ENCODE data around the gene GULP1.

GULP1 gene

DNA sequence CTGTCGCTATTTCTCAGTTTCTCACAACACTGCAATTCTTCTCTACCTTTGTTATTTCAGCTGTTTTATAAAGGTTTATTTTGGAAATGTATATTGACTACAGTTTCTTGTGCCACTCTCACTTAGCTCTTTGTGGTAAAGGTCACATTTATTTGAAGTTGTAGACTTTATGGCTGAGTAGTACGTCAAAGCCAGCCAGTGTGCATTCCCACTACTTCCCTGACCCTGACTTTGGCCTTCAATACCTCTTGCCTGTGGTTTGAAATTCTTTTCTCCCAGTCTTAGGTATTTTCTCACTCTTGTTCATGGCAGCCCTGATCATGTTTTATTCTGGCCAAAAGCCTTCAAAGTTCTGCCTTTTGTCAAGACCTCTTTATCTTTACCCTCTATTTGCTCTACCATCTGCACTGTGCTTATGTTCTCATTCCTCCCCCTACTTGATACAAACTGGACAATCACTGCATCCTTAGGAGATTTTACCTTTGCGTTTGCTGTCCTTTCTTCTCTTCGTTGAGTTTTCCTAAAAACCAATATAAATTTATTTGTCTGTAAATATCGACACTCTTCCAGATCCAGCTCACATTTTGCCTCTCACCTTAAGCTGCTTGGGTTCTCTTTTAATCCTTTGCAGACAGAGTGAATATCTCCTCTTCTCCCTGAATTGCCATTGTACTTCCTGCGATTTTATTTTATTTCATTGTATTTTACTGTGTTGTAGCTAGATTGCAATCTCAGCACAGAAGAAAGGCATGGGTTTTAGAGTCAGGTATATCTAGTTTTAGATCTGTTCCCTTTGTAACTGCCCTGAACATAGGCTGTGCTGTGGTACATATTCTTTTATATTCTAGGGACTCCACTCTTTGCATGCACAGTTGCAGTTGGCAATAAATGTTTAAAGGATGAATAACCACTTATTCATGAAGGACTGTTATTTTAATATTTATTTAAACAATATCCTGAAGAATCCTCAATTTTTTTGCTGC is 31.2 kb downstream of the GULP1 start:
- DNase-seq (ENCODE audit: low read depth in 2 of 2) = no peak

DNA sequence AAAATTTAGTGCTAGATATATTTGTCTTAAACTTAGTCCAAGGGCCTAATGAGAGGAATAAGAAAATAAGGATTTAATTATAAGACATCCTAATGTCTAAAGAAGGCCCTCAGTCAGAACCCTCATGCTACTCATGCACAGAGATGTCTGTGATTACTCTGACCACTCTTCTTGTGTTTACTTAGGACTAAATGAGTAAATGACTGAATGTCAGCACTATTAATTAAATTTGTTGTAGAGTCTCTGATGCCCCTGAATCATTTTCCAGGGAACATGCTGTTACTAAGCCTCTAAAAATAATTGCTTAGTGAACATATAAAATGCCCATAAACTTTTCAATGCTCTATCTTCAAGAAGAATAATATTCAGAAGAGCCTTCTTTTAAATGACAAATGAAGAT is 32.4 kb downstream of the GULP1 start:
- DNase-seq (ENCODE audit: low read depth in 2 of 2) = no peak

DNA sequence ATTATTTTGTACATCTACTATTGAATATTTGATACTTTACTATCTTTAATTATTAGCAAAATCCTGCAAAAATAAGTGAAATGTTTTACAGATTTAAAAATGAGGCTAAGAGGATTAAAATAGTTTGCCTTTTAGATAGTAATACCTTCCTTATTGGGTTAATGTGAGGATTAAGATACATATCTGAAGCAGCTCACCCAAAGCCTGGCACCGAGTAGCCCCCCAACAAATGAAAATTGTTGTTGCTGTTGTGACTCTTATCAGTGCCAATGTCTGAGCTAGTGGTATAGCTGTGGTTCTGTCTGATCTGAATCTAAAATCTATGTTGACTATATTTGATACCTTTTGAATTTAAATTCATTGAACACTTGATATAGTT is 34.6 kb downstream of the GULP1 start:
- no peak for DNase-seq (ENCODE audit: low read depth in 2 of 2)

DNA sequence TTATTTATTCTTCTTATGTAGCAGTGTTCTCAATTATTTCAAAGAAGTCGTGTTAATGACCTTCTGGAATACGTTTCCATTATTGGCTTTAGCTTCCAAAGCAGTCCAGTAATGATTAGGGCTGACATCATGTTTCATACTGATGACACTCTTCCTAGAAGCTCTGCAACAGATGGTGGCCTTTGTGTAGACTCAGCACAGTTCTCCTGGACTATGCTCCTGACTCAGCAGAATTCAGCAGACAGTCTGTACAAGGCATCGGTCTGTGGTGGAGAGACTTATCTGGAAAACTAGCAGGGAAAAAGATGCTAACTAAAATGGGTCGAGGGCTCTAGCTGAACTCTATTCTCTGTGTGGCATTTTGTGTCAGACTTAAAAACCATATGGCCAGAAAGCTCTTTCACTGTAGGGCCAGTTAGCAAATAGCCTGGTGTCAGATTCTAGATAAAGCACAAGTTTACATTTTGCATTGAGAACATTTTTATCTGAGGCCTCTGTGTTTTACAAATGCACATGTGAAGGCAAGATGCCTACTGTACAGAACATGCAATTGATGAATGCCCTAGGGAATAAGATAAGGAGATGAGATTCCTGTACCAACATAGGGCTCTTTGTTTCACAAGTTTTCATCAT is 35.1 kb downstream of the GULP1 start:
- DNase-seq (ENCODE audit: low read depth in 2 of 2) = no peak

DNA sequence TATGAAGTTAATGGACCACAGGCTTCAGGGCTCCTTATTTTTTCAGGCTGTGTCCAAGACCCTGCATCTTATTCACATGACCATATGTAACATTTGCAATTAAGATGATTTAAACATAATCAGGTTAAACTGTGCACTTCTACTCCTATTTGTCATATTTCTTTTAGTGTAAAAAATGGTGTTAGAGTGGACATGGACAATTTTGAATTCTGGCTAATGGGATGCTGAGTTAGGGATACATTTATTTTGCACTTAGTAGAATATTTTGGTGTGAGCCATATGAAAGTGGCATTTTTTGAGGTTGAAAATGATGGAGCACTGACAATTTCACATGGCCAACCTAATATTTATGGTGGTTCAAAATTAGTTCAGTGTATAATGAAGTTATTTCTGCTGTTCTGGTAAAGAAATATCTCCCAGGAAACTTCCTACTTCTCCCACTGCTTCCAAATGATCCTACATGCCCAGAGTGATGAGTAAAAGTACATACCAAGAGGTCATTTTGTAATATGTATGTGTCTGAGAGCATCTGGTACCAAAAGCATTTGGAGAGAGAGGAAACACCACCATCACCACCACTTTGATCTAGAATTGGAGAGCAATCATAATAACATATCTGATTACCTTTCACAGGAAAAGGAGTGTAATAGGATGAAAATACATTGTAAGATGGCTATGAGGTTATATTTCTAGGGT is 36.0 kb downstream of the GULP1 start:
- DNase-seq (ENCODE audit: low read depth in 2 of 2) = no peak

DNA sequence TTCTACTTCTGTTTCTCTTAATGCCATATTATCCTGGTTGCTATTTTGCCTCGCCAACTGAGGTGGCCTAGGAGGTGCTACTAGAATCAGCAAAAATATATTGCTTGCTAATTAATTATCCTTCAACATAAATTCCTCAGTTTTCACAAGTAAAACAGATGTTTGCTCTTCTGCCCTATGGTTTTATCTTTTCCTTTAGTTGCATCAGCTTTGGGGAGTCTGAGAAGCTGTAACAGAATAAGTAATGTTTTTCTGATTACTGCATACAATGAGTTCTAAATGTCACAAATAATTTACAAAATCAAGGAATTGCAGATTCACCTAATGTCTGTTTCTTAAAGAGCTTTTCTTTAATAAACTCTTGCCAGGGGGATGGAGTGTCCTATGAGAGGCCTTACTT is 36.7 kb downstream of the GULP1 start:
- no peak for DNase-seq (ENCODE audit: low read depth in 2 of 2)

DNA sequence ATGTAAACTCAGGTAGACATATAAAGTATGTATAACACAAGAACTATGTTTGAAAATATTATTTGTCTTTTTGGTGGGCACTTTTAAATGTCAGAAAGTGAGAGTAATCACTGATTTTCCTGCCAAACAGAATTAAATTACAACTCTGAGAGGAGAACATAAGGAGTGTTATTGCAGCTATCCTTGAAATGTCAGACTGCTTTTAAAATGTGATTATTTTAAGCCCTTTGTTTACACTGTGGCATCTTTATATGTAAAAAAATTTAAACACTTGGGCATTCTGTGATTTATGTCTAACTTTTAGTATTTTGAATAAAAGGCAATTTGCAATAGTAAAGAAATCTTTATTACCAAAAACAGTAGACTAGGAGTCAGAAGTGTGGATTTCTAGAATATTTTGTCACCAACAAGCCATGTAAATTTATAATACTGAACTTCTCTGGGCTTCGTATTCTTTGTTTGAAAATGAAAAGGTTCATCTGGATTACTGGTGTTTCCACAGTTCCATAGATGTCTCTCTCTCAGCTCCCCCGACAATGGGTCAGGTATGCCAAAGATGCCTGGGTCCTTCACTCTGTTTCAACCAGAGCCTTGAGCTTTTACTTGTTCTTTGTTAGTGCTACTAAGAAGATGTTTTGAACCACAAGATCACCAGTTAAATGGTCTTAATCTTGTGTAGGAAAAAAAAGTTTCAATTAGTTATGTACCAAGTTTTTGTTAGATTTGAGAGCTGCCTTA is 38.8 kb downstream of the GULP1 start:
- DNase-seq (ENCODE audit: low read depth in 2 of 2) = no peak

DNA sequence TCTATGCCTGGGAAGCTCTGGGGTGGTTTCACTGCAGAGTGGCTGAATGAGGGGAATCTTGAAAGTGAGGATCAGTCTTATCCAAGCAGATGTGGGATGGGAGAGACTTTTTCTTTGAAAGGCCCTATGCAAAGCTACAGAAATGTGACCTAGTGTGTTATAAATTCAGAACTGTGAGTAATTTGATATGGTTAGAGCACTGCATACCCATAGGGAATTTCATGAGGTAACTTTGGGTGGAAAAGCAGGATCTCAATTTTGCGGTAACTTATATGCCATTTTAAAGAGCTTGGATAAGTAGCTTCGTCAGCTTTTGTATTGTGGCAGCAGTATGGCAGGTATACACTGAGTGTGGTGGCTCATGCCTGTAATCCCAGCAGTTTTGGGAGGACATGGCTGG is 40.9 kb downstream of the GULP1 start:
- DNase-seq (ENCODE audit: low read depth in 2 of 2) = no peak

DNA sequence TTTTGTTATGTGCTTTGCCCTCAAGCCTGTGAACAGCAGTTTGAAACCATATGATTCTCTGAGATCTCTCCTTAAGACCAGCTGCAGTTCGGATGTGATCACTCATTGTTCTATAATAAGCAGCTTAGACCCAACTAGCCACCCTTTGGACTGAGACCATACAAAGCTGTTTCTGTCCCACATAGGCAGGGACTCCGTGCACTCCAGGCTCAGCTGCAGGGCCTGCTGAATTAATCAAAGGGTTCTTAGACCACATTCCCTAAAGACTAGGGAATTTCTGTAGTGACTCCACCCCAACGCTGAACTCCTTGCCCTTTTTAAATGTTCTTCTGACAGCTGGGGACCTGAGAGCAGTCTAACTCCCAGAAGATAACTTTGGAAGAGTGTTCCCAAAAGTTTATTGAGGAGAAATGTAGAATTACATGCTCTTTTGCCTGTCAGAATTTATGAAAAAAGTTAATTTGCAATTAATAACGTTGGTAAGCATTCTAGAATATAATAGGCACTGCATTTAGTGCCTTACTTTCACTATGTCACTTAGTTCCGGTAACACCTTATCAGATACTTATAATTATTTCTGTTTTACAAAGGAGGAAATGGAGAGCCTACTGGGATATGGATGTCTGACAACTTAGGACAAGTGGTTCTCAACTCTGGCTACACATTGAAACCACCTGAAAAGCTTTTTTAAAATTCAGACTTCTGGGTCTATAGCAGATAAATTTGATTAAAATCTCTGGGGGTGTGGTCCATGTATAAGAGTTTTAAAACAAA is 42.3 kb downstream of the GULP1 start:
- no peak for DNase-seq (ENCODE audit: low read depth in 2 of 2)

DNA sequence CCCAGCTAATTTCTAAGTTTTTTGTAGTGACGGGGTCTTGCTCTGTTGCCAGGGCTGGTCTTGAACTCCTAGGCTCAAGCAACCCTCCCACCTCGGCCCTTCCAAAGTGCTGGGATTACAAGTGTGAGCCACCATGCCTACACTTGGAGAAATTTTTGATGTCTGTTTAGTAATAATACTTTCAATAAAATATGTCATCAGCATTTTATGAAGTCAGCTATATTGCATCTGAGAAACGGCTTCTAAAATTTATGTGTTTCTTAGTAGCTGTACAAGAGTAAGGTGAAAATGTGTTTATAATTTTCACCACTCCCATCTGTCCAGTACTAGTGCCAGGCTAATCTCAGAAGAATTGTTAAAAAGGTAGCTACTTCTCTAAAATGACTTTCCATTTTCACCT is 46.8 kb downstream of the GULP1 start:
- DNase-seq (ENCODE audit: low read depth in 2 of 2) = no peak

DNA sequence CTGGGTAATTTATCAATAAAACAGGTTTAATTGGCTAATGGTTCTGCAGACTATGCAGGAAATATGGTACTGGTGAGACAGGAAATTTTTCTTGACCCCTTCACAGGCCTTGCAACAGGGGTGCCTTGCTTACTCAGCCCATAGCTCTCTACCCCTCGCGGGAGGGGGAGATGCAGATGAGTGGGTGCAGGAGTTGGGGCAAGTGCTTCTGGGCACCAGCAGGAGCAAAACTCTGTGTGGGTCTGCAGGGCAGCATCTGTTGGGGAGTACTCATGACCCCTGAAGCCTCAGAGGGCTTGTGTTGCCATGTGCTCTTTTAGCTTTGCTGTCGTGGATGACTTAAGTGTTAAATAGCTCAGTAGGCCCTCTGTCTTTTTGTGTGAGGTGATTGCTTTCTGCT is 48.6 kb downstream of the GULP1 start:
- no peak for DNase-seq (ENCODE audit: low read depth in 2 of 2)

DNA sequence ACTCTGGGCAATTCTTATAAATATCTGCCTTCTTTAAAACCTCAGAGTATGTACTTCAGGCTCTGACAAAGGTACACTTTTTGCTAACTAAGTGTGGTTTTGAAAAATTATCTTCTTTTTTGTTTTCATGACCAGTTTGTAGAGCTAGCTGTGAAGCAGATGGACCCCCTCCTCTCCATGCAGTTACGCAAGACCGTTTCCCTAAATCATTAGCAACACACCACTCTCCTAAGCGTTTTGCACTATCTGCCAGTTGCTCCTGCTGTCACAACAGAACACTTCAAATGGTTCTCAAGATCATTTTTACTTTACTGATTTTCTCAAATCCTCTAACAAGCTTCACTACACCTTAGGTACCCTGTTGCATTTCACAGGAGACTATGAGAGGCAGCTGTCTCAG is 53.3 kb downstream of the GULP1 start:
- DNase-seq (ENCODE audit: low read depth in 2 of 2) = no peak

DNA sequence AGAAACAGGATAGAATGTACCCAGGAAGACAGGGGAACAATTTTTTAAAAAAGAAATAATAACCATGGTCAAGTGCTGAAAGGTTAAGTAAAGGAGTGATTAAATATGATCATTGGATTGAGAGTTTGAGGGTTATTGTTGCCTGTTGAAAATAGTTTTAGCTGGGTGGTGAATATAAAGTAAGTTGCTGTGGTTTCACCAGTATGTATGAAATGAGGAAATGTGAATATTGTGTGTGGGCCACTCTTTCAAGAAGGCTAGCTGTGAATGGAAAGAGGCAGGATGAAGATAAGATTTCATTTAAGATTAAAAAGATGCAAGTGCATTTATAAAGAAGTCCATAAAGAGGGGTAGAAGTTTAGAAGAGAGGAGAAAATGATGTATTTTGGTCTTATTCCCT is 53.8 kb downstream of the GULP1 start:
- DNase-seq (ENCODE audit: low read depth in 2 of 2) = no peak

DNA sequence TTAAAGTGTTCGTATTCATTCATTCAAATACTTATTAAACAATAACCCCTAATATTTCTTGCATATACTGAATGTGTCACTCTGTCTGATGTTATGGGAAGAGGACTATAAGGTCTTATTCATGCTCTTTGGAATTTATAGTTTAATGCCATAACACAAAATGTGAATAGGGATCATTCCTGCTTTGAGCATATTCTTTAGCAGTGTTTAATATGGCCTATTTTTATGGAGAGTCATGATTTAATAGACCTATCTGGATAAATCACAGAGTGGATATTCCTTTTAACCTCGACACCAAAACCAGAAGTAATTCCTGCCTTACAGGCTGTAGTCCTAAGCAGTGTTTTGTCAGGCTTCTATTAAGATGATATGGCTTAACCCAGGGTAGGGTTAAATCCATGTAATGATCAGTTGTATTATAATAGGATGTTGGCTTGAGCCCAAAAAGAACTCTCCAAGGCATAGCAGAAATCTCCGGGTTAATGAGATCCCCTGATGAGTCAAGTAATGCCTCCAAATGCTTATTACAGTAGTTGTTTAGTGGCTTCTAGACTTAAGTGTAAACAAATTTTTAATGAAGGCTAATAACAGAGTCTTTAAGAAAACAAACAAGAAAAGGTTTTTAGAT is 54.3 kb downstream of the GULP1 start:
- no peak for DNase-seq (ENCODE audit: low read depth in 2 of 2)

DNA sequence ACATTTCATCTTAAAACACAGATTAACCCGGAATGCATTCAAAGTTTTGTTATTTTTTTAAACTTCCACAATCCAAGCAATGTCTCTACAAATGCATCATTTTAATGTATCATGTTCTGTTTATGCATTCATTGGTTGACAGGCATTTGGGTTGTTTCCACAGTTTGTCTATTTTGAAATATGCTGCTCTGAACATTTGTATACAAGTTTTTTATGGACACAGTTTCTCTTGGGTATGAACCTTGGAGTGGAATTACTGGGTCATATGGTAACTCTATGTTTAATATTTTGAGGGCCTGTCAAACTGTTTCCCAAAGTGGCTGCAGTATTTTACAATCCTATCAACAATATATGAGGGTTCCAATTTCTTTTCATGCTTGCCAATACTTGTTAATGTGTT is 57.3 kb downstream of the GULP1 start:
- DNase-seq (ENCODE audit: low read depth in 2 of 2) = no peak

DNA sequence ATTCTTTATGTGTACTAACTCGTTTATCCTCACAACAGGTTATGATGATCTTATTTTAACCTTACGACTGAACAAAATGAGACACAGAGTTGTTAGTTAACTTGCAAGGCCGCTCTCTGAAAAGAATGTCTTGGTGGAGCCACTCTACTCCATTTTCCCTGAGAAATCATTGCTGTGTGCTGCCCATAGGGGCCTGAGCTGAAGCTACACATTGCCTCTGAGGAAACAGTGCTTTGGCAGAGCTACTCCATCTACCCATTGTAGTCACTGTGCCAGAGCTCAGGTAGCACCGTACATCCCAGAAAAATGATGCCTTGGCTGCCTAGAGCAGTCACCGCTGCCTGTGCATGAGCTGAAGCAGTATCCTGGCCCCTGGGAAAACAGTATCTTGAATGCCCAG is 61.6 kb downstream of the GULP1 start:
- no peak for DNase-seq (ENCODE audit: low read depth in 2 of 2)

DNA sequence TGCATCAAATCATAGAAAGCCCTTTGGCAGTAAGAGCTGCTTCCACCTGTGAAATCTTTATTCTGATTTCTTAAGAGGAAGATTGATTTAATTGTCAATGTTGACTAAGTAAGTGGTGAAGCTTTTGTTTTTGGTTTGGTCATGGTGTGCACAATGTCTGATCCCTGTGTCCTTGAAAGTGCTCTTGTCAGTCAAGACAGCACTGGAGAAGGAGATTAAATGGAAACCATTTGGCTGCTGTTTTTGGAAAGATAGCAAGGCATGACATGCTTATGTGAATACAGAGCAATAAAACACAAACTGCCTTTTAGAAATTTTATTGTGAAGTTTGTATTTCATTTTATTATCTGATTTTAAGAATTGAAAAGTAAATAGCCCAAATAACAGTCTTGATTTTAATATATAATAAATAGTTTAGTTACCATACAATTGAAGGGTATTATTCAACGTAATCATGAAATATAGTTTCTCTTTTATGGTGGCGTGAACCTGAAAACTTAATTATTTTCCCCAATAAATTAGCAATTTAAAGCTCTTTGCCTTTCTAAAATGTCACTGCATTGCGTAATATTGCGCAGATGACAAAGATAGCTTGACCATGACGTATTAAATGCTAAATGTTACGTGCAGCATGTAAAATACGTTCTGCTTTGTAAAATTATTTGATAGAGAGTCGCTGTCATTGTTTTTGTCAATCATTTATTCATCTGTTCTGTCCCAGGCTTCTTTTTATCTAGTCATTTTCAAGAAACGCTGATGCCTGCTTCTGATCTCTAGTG is 69.0 kb downstream of the GULP1 start:
- no peak for DNase-seq (ENCODE audit: low read depth in 2 of 2)

DNA sequence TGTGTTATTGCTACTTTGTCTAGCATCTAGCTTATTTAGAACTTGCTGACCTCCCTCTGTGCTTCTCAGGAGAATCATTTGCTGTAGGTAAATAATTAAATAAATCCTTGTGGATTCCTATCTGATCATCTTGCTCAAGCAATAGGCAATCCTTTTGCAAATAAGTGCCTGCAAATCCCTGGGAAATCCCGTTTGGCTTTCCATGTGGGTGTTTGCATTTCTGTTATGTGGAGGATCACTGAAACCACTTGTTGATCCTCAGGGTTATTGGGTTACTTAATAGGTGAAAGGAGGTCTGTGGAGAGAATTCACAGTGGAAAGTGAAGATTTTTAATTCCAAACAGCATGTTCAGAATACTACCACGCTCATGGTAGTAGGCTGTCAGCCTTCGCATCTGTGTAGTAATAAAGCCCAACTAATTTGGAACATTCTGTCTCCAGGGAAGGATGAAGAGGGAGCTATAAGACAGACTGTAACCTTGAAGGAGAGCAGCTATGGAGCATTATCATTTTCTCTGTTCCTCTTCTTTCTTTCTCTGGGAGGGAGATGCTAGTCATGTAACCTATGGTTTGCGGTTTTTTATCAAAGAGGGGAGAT is 72.5 kb downstream of the GULP1 start:
- no peak for DNase-seq (ENCODE audit: low read depth in 2 of 2)

DNA sequence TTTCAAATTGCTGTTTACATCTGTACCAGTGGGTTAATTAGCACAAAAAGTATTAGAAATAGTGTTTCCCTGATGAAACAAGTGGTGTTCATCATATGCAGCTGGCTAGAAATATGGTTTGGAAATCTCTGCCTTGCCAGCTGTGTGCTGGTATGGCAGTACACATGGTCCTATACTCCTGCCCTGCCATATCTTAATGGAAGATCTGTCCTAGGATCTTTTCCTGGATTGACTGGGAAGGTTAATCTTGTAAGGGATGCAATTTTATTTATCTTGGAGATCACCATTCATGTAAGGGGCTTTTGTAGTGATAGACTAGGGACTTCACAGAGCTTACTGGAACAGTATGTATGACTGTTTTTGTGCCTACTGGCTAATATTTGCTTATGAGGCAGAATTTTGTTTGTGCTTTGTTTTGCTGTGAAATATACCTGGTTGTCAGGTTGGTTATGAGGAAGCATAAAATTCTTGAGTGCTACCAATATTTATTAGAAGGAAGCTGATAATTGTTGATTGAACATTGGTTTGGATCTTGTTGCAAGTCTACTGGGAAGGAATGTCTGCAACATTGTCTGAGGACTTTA is 73.5 kb downstream of the GULP1 start:
- DNase-seq (ENCODE audit: low read depth in 2 of 2) = no peak

Data from stimulated activated CD4-positive, alpha-beta T cell treated with anti-CD3 and anti-CD28 coated beads, Interleukin-12 subunit alpha, Interleukin-12 subunit beta, amount 100 ng/mL, for 24 hours (primary cell).